NCI-H2081 treated with DMSO at 0.1 percent for 48 hours (cell line): Measurements from ENCODE around the gene ADGRV1.

Experiments
- DNase-seq: peaks from one replicate; lab custom pipeline; 2025; lab: John Stamatoyannopoulos, UW

The ADGRV1 gene

GRCh38 chr5:91171322-91171721 is 612.7 kb downstream of the ADGRV1 start:
- DNase-seq, result no peak

GRCh38 chr5:91174396-91174795 is 615.8 kb downstream of the ADGRV1 start:
- DNase-seq, result no peak

DNA sequence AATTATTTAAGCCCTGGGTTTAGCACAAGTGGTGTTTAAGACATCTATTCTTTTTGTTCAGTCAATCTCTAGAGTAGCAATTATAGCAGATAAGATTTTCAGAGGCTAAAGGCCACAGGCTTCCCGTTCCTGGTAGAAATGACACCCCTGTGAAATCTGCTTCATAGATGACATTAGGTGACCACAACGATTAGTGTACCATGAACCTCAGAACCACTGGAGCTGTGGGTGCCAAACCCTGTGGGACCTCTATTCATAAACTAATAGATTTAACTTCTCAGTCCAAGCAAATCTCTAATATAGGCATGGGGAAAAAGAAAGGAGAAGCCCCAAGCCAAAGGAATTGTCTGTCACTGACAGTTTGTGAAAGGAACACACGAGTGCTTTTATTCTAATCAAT is 617.1 kb downstream of the ADGRV1 start:
- no peak for DNase-seq

DNA sequence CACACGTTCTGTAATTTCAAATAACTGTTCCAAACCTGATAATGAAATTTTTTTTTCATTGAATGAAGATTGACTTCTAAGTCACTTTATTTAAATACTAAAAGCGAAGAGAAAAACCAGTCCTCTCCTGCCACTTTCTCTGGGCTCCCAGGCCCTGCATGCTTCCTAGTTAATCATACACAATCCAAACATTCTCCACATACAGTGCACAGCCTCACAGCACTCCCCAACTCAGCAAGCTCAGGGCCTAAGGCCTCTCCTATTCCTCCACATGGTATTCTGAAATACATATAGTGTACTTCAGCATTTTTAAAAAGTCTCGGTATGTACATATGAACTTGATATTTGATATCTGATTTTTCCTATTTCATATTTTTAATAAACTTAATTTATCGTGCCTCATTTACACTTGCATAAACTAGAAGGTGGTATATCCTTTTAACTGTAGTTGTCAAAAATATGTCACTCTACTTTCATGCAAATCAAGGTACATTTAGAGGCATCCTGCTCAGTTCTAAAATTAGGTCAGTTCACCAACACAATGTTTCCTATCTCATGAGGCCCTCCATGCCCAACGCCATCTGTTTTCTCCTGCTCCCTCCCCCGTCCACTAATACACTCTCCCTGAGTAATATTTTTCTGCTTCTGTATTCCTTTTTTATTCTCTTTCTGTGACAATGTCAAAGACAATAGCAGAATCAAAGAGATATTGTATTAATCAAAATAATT is 617.9 kb downstream of the ADGRV1 start:
- DNase-seq, result no peak

GRCh38 chr5:91177085-91177484 is 618.5 kb downstream of the ADGRV1 start:
- no peak for DNase-seq

DNA sequence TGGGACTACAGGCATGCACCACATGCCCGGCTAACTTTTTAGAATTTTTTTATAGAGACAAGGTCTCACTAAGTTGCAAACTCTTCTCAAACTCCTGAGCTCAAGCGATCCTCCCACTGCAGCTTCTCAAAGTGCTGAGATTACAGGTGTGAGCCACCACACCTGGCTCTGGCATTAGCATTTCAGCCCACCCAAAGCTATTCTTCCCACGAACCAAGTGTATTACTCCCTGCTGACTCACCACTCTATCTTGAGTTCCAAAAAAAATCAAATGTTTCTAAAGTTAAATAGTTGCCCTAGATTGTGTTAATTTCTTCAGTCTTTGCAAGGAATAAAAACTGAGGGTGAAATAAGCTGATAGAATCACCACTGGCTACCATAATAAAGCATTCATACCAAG is 619.0 kb downstream of the ADGRV1 start:
- no peak for DNase-seq

GRCh38 chr5:91178461-91178860 is 619.9 kb downstream of the ADGRV1 start:
- DNase-seq, result no peak

DNA sequence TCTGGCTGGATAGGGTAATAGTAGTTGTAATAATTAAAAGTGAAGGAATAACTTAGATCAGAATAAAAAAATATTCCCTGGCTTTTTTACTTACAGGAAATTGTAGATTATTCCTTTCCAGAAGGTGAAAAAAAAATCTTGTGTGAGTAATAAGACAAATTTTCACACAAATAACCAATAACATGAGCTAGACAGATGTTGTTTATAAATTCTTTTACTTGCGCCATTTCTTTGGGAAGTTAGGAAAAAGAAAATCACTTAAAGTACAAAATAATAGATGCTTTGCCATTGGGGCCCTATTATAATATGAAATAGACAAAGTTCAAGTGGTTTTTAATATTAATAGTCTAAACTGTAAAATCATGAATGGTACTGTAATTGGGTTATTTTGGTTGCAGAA is 620.4 kb downstream of the ADGRV1 start:
- DNase-seq, result no peak

GRCh38 chr5:91180506-91180905 is 621.9 kb downstream of the ADGRV1 start:
- no peak for DNase-seq

DNA sequence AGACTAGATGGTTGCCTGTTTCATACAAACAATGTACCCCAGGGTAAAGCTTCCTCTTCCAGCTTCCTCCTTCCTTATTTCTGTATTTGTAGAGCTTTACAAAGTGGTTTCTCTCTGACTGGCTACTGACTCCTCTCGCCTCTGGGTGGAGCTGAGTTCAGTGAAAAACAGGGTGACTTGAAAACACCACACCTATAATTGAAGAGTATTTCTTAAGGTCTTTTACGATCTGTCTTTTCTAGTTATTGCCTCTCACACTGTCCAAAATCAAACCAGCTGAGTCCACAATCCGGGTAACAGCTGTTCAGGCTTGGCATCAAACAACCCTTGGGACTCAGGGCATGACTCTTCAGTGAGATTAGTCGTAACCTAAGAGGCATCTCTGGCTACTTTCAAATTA is 624.2 kb downstream of the ADGRV1 start:
- no peak for DNase-seq

DNA sequence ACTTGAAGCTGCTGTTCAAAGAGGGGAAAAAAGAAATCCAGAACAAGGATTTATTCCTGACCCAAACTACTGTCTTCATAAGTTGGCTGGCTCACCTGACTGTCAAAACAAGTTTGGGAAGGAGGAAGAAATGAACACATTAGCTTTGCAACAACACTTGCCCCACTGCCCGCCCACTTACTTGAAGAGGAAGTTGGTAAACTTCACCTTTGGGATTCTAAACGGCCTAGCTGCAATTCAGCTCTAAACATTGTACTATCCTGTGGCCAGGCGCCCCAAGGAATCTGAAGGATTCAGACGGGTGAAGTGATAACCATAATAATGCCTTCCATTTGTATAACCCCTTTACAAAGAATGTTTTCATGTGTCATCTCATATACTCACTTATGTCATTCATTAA is 625.1 kb downstream of the ADGRV1 start:
- no peak for DNase-seq

- no peak for DNase-seq
Observed at GRCh38 chr5:91186101-91186500, 627.5 kb downstream of the ADGRV1 start.

GRCh38 chr5:91187032-91187431 is 628.4 kb downstream of the ADGRV1 start:
- DNase-seq, result no peak

DNA sequence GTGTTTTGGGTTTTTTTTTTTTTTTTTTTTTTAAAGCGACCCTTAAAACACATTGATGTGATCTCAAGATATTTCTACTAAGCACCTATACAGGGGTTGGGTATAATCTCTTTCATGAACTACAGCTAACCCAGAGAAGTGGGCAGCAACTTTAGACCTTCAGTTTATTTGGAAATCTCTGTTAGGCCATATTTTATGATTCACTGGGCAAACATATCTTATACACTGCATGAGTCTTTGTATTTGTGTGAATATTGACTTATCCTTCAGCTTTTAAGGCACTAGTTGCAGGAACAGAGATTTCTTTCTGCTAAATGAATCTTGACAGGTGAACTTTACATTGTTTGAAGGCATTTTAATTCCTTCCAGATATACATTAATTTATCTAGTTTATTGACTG is 630.2 kb downstream of the ADGRV1 start:
- no peak for DNase-seq

DNA sequence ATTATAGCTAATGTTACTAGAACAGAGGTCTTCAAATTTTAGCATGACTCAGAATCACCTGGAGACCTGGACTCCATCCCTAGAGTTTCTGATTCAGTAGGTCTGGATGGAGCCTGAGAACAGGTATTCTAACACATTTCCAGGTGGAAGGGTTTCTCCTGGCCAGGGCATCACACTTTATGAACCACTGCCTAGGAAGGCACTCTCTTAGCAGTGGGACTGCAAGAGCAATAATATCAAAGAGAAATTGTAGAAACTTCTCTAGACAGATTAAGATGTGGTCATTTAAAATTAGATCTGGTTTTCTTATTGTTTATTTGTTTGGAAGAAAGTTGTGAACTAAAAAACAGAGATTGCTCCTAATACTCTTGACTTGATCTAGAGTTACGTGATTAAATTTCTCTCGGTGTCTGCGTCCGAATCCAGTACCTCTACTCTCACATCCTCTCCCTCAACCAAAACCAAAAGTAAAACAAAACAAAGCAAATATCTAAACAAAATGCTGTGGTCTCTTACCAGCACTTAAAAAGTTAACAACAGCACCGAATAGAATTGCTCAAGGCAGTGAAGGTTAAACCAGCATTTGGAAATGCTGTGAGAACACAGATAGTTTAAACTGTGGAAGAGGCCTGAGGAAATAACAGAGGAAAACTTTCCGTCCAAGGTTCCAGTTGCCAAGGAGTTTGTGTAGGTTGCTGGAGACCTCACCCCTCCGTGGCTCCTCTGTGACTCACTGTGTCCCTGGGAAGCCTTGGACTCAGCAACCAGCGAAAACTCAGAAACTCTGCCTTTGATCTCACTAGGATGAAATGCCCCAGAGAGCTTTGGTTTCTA is 631.1 kb downstream of the ADGRV1 start:
- no peak for DNase-seq

- DNase-seq, result no peak
Observed at GRCh38 chr5:91190314-91190690, 631.7 kb downstream of the ADGRV1 start.

DNA sequence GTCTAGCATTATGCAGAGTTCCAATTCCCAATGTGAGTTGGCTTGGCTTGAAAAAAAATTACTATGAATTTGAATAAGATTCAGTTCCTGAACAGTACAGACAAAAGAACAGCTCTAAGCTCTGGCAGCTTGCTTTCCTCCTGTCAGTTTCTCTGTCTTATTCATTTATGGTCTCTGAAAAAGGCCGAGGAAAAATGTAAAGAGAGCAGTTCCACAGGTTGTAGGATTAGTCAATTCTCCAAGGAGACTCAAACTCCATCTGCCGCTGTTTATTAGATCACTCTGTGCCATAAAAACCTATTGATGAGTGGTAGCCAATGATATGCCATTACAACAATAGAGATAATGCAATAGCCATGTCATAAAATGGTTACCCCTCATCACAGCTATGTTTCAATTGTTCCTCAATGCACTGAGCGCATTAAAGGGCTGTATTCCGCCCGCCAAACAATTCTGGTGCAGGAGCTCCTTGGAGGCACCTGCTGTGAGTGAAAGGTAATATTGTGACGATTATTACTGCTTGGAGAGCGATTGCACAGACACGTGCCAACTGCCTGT is 636.3 kb downstream of the ADGRV1 start:
- peak; percentile 7 for DNase-seq

GRCh38 chr5:91200692-91201091 is 642.1 kb downstream of the ADGRV1 start:
- DNase-seq, result no peak

DNA sequence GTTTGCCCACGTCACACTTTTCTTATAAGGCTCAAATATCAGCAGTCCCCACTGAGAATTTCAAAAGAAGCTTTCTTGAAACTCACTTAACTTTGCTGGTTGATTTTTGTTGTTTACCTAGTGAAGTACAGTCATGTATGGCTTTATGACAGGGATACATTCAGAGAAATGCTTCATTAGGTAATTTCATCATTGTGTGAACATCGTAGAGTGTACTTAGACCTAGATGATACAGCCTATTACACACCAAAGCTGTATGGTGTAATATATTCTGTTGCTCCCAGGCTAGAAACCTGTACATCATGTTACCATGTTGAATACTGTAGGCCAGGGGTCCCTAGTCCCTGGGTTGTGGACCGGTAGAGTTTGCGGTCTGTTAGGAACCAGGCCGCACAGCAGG is 647.5 kb downstream of the ADGRV1 start:
- DNase-seq, result no peak

- DNase-seq, result no peak
Observed at GRCh38 chr5:91206734-91207133, 648.1 kb downstream of the ADGRV1 start.

DNA sequence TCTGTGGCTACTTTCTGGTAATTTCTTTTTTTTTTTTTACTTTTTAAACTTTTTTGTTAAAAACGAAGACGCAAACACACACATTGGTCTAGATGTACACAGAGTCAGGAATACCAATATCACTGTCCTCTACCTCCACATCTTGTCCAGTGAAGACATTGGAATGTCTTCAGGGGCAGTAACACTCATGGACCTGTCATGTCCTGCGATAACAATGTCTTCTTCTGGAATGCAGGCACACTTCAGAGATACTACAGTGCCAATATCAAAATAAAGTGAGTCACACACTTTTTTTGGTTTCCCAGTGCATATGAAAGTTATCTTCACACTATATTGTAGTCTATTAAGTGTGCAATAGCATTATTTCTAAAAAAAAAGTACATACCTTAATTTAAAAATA is 648.7 kb downstream of the ADGRV1 start:
- DNase-seq, result no peak

GRCh38 chr5:91211997-91212713 is 653.6 kb downstream of the ADGRV1 start:
- DNase-seq, result no peak

DNA sequence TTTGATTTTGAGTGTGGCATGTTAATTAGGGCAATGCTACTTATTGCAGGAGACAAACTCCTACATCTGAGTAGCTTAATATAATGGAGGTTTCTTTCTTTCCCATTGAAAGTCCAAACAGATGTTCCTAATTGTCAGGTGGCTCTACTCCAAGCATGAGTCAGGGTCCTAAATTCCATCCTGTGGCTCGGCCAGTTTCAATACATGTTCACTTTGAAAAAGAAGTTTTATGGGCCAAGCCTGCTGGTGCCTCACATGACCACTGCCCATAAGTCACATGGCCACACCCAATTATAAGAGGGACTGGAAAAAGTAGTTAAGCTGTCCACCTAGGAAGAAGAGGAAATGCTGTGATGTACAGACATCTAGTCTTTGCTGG is 654.1 kb downstream of the ADGRV1 start:
- DNase-seq, result no peak
